ENCODE measurements around the gene RGS9. TPM values are rescaled to one million over a fixed set of nuclear protein-coding genes. Genes with fewer than 3 reads are reported as not detected.
"Not testable (repeated sequence)": the region's sequence is repeated elsewhere in the genome, so short reads cannot be mapped to it uniquely, and the experiment has no call there.

Gene RGS9
- 0.27 TPM for total RNA-seq

GRCh38 chr17:65137021-65137939 is at the start of gene RGS9:
Gene RGS9, plus strand, starts transcription at chr17:65137370. Its CDS starts 171 bp downstream, at chr17:65137541.
- DNase-seq (ENCODE audit: low read depth in 2 of 3, low spot score in 2 of 3): peak; percentile 79 to 82 (median 79)

- DNase-seq (ENCODE audit: low read depth in 2 of 3, low spot score in 2 of 3): no peak
Observed at GRCh38 chr17:65088621-65089360, 48.4 kb upstream of the RGS9 start.

DNA sequence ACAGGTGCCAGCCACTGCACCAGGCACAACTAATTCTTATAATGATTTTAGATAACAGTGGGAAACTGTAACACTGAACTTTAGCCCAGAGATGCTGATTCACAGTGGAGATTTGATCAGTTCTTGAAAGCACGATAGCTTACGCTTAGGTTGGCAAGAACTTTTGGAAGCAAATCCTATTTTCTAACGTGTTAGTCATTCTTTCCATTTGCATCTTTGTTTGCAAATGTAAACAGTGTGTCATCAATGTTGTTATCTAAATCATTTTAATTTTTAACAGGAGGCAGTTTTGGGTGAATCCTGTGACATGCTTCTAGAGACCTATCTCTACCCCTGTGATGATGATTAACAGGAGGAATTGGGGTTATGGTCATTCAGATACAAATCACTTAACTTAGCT is 44.9 kb upstream of the RGS9 start:
- DNase-seq (ENCODE audit: low read depth in 2 of 3, low spot score in 2 of 3): no peak

GRCh38 chr17:65092721-65093356 is 44.3 kb upstream of the RGS9 start:
- DNase-seq (ENCODE audit: low read depth in 2 of 3, low spot score in 2 of 3): not testable (repeated sequence)

DNA sequence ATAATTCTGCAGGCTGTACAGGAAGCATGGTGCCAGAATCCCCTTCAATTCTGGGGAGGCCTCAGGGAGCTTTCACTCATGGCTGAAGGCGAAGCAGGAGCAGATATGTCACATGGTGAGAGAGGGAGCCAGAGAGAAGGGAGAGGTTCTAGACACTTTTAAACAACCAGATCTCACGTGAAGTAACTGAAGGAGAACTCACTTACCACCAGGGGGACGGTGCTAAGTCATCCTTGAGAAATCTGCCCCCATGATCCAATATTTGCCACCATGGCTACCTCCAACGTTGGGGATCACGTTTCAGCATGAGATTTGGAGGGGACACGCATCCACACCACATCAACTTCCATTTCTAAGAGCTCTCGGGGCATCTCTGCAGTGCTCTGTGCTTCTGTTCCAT is 43.2 kb upstream of the RGS9 start:
- no peak for DNase-seq (ENCODE audit: low read depth in 2 of 3, low spot score in 2 of 3)

GRCh38 chr17:65095465-65095864 is 41.7 kb upstream of the RGS9 start:
- no peak for DNase-seq (ENCODE audit: low read depth in 2 of 3, low spot score in 2 of 3)

DNA sequence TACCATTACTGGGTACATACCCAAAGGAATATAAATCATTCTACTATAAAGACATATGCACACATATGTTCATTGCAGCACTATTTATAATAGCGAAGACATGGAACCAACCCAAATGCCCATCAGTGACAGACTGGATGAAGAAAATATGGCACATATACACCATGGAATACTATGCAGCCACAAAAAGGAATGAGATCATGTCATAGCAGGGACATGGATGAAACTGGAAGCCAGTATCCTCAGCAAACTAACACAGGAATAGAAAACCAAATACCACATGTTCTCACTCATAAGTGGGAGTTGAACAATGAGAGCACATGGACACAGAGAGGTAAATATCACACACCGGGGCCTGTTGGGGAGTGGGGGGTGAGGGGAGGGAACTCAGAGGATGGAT is 40.8 kb upstream of the RGS9 start:
- DNase-seq (ENCODE audit: low read depth in 2 of 3, low spot score in 2 of 3): not testable (repeated sequence)

DNA sequence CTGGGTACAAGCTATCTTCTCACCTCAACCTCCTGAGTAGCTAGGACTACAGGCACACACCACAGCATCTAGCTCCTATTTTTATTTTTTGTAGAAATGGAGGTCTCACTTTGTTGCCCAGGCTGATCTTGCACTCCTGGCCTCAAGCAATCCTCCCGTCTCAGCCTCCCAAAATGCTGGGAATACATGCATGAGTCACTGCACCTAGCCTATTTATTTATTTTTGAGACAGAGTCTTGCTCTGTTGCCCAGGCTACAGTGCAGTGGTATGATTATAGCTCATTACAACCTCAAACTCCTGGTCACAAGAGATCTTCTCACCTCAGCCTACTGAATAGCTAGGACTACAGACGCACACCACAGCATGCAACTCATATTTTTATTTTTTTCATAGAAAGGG is 40.1 kb upstream of the RGS9 start:
- DNase-seq (ENCODE audit: low read depth in 2 of 3, low spot score in 2 of 3): no peak

- no peak for DNase-seq (ENCODE audit: low read depth in 2 of 3, low spot score in 2 of 3)
Observed at GRCh38 chr17:65099475-65099874, 37.7 kb upstream of the RGS9 start.

DNA sequence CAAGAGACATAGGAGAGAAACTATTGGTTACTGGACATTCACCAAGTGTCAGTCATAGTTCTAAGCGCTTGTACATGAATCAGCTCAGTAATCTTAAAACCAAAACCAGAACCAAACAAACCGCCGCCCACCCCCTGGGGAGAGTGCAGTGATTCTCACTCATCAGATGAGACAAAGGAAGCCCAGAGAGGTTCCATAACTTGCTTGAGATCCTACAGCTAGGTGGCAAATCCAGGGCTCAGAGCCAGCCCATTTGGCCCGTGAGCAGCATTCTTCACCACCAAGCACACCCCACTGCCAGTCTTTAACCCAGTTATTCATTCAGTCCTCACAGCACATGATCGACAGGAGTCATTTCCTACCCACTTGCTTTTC is 37.2 kb upstream of the RGS9 start:
- no peak for DNase-seq (ENCODE audit: low read depth in 2 of 3, low spot score in 2 of 3)

GRCh38 chr17:65100316-65101140 is 36.6 kb upstream of the RGS9 start:
- peak; percentile 76 to 84 (median 80) for DNase-seq (ENCODE audit: low read depth in 2 of 3, low spot score in 2 of 3)

DNA sequence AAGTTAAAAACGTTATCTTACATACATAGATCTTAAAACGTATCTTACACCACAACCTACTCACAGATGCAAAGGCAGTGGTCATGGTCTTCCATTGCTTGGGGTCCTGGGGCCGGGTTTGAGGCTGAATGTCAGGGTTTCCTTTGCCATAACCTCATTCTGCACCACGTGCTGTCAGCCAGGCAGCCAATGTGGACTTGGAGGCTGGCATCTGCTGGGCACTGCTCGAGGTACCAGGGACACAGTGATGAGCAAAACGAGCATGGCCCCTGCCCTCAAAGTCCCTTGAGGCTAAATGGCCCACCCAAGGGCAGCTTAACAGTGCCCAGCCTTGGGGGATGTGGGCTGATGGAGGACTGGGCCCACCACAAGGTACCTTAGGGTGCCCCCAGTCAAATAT is 35.8 kb upstream of the RGS9 start:
- no peak for DNase-seq (ENCODE audit: low read depth in 2 of 3, low spot score in 2 of 3)

- no peak for DNase-seq (ENCODE audit: low read depth in 2 of 3, low spot score in 2 of 3)
Observed at GRCh38 chr17:65102235-65102634, 34.9 kb upstream of the RGS9 start.

GRCh38 chr17:65102788-65103187 is 34.4 kb upstream of the RGS9 start:
- DNase-seq (ENCODE audit: low read depth in 2 of 3, low spot score in 2 of 3): no peak

- no peak for DNase-seq (ENCODE audit: low read depth in 2 of 3, low spot score in 2 of 3)
Observed at GRCh38 chr17:65103431-65103830, 33.7 kb upstream of the RGS9 start.

DNA sequence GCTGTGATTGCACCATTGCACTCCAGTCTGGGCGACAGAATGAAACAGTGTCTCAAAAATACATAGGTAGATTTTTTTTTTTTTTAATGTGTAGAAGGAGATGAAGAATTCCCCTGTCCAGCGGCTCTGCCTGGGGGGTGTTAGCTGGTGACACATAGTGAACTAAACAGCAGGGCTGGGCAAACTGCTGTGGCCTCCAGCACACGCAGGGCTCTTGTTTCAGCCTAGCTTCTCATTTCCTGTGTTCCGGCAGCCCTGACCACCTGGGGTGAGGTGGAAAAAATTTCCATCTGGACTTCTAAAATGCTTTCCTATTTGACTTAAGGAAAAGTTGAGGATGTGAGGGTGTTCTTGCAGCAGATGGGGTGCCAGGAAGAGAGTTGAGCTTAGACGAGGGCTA is 33.3 kb upstream of the RGS9 start:
- no peak for DNase-seq (ENCODE audit: low read depth in 2 of 3, low spot score in 2 of 3)

- no peak for DNase-seq (ENCODE audit: low read depth in 2 of 3, low spot score in 2 of 3)
Observed at GRCh38 chr17:65104541-65104940, 32.6 kb upstream of the RGS9 start.

GRCh38 chr17:65104973-65105372 is 32.2 kb upstream of the RGS9 start:
- no peak for DNase-seq (ENCODE audit: low read depth in 2 of 3, low spot score in 2 of 3)

DNA sequence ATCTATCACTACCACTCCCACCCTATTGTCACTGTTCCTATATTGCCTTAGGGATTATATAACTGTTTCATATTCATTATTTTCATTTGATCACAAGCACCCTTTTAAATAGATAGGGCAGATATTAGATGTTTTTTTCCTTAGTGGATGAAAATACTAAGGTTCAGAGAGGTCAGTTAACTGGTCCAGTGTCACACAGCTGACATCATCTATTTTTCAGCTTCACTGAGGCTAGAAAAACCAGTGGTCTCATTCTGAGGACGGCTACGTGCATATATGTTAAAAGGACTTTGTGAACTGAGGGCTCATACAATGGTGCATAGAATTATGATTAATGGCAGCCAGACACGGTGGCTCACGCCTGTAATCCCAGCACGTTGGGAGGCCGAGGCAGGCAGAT is 29.0 kb upstream of the RGS9 start:
- DNase-seq (ENCODE audit: low read depth in 2 of 3, low spot score in 2 of 3): no peak

GRCh38 chr17:65109543-65109942 is 27.6 kb upstream of the RGS9 start:
- no peak for DNase-seq (ENCODE audit: low read depth in 2 of 3, low spot score in 2 of 3)
